CD4-positive, alpha-beta T cell treated with Interleukin-15 for 1 hour (primary cell): ENCODE data around the gene COL20A1.

ENCODE experiments used
- DNase-seq: peaks from one replicate; pipeline ENCODE4 v3.0.0-alpha.2; 2020

The COL20A1 gene

DNA sequence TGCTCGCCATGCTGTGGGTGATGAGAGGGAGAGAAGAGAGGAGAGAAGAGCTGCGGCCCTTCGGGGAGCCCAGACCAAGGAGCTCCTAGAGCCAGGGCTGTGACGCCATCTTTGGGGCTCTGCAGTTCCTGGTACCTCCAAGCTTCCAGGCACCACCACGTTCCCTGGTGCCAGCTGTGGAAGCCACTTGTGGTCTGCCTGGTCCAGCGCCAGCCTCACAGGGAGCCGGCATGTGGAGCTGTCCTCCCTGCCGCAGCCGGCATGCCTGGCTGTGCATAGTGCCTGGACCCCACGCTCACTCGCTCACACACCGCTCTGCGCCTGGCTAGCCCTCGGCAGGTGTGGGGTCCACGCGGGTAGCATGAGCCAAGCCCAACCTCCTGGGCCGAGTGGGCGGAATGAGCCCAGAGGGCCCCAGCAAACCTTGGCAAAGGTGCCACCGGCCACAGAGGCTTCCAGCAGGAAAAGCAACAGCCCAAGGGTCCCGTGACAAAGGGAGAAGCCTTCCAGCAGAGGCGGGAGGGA lies 87.4 kb downstream of the COL20A1 start:
- DNase-seq: no peak

DNA sequence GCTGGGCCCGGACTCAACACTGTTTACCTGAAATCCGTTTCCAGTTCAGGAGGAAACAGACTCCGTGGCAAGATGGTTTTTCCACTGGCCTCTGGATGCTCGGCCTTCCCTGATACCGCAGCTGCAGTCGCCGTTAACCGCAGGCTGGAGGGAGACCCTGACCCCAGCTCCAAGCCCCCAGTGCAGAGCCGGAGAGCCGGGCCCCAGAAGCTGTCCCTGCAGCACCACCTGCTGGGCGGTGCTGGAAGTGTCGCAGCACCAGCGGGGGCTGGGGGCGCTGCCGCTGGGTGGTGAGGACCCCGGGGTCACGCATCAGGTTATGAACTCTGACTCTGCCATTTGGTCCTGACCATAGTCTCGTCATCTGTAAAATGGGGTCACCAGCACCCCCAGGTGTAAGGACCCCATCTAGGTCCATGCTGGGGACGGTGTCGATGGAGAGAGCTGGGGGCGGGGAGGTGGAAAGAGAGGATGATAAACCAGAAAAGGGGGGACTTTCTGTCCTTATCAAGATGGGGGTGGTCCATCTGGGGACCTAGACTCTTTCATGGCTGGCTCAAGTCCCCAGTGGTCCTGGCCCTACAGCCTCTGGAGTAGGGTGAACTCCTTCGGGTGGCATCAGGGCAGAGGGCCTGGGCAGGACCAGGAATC lies 88.9 kb downstream of the COL20A1 start:
- DNase-seq: no peak

DNA sequence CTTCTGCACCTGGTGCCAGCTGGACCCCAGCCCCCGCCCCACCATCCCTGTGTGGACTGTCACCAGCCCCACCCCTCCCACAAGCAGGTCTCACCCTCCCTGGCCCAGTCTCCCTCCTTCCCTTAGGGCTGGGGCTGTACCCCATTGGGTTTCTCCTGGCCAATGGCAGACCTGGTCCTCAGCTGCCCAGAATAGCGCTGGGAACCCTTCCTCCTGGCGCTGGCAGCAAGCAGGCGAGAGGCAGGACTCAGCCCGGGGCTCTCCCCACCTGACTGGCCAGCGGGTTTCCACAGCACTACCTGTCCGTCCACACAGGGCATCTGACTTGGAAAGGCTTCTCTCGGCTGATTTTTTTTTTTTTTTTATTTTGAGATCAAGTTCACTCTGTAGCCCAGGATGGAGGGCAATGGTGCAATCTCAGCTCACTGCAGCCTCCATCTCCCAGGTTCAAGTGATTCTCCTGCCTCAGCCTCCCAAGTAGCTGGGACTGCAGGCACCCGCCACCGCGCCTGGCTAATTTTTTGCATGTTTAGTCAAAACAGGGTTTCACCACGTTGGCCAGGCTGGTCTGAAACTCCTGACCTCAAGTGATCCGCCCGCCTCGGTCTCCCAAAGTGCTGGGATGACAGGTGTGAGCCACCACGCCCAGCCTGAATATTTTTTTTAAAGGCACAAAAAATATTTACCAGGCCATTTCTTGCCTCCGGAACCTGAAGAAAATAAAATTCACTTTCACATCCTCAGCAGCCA lies 89.7 kb downstream of the COL20A1 start:
- DNase-seq: no peak

DNA sequence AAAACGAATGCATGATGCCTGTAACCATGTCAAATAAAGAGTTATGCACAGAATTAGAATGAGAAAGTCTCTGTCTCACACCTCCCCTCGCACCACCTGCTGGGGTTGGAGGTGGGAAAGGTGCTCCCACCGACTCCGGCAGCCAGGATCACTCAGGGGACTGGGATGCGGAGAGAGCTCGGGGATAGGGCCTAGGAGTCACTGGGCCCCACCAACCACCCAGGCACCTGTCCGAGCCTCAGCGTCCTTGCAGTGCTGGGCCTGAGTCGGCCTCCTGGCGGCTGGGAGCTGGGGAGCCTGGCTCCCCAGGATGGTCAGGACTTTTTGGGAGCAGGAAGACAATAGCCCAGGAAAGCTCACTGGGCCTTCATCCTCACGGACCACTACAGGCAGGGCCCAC lies 90.6 kb downstream of the COL20A1 start:
- DNase-seq: no peak

DNA sequence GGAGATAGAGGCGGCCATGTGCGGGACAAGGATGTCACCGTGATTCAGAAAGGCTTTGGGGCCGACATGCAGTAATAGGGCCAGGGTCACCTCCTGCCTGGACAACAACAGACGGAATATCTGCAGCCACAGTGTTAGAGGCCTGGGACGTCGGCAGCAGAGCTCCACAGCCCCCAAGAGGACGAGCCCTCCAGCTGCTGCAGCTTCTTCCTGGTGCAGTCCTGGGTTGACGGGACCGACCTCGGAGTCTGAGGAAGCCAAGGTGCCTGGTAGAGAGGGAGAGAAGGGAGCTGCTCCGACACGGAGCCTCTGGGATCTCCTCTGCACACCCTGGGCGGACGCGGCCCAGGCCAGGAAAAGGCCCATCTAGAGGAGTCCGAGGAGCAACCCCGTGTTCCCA lies 91.3 kb downstream of the COL20A1 start:
- no peak for DNase-seq
